CD4-positive, alpha-beta T cell treated with Interferon alpha-2 for 1 hour (primary cell): ENCODE measurements around the gene PSD.
A peak's percentile ranks its signal among the peaks of the same experiment; 100 is the strongest.
"Not testable (repeated sequence)": the region's sequence is repeated elsewhere in the genome, so short reads cannot be mapped to it uniquely, and the experiment has no call there.

Source experiments
- DNase-seq, 2 donors: peaks; one replicate each; pipeline ENCODE4 v3.0.0-alpha.2; 2020 to 2022

Gene PSD

DNA sequence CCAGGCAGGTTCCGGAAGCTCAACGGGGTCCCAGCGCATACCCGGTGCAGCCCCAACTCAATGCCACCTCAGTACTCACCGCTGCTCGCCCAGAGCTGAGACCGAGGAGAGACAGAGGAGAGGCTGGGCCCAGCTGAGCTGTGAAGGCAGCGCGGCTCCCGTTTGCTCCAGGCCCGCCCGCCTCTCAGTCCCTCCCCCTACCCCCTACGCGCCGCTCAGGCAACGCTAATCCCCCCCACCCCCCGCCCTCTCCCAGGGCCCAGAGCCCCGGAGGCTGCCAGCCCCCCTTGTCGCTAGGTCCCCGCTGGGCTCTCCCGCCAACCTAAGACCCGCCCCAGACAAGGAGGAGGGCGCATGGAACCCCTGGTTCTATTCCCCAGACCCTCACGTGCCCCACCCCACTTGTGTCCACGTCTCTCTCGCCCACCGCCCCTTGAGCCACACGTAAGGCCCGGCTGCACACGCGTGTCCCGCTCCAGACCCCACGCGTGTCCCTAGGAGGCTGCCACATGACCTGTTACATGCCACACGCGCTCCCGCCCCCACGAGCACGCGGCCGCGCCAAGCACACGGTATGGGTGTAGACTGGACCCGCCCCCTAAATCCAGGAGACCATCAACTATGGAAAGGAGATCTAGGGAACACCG, at the start of gene PSD:
Gene PSD, minus strand, starts transcription at position 164 of the 647 bp plus-strand sequence. CDS start 1,747 bp downstream, outside the sequence.
- DNase-seq, result no peak

DNA sequence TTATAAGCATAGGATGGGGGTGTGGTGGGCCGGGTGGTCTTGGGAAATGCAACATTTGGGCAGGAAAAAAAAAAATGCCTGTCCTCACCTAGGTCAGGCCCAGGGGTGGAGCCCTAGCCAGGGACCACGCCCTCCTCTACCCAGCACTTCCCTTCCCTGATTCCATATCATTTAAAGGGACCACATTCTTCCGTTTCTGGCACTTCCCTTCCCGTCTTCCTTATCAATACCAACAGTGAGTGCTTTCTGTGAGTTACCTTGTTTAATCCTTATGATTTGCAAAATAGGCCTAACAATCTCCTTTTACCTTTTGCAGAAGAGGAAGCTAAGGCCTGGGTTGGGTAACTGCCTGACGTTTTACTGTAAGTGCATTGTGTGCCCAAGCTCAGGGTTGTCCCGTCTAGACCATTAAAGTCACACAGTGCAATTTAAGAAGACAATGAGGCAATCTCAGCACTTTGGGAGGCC, 49.4 kb upstream of the PSD start:
- peak in 1 of 2 donors; percentile 26 for DNase-seq

DNA sequence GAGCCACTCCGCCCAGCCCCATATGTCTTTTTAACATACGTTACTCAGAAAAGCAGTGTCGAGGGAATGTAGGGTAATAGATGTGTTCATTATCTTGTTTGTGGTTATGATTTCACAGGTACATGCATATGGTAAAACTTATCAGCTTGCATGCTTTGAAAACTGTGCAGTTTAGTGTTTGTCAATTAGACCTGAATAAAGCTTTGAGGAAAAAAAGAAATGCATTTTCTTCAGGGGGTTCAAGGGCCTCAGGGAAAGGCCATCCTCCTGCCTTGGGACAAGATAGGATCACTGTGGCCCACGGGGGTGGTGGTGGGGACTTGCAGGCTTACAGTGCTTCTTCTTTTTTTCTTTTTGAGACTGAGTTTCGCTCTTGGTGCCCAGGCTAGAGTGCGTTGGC, 48.7 kb upstream of the PSD start:
- DNase-seq, result no peak

DNA sequence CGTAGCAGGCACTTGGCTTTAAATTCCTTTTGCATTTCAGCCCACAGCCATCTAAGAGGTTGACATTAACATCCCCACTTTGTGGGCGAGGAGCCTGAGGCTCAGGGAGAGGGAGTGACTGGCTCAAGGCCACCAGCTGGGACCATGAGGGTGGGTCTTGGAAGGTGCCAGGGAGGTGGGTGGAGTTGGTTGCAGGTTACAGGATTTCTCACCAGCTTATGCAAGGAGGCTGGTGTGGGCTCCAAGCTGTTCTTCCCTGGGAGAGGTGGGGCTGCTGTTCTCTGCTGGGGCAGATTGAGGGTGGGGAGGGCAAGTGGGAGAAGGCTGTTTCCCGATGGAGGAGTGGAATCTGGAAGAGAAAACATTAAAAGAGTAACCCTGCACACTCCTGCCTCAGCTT, 46.9 kb upstream of the PSD start:
- no peak for DNase-seq

DNA sequence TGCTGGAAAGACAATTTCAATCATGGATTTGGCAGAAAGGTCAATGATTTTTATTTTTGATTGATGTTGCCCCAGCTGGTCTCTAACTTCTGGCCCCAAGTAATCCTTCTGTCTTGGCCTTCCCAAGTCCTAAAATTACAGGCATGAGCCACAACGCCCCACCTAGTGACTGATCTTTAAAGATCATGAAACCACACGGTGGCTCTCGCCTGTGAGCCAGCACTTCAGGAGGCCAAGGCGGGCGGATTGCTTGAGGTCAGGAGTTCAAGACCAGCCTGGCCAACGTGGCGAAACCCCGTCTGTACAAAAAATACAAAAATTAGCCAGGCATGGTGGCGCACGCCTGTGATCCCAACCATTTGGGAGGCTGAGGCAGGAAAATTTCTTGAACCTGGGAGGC, 45.4 kb upstream of the PSD start:
- DNase-seq, result no peak

DNA sequence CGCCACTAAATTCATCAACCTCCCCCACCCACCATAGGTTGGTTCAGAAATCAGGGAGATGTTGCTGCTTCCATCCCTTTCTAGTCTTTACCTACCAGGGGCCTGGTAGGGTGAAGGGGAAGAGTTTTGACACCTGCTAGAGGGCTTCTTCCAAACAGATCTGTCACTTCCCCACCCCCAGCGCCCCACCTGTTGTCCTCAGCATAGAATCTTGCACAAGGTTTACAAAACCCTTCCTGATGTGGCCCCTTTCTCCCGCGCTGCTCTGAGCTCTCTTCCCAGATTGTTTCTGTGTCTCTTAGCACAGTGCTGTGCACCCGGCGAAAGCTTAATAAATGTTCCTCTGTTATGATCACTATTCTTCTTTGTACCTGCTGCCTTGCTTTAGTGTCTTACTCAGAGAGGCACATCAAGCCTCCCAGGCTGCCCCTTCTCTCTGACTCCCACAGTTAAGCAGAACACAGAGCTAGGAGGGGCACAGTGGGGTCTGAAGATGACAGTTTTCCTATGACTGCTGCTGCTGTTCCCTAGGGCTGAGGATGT, 44.0 kb upstream of the PSD start:
- no peak for DNase-seq

DNA sequence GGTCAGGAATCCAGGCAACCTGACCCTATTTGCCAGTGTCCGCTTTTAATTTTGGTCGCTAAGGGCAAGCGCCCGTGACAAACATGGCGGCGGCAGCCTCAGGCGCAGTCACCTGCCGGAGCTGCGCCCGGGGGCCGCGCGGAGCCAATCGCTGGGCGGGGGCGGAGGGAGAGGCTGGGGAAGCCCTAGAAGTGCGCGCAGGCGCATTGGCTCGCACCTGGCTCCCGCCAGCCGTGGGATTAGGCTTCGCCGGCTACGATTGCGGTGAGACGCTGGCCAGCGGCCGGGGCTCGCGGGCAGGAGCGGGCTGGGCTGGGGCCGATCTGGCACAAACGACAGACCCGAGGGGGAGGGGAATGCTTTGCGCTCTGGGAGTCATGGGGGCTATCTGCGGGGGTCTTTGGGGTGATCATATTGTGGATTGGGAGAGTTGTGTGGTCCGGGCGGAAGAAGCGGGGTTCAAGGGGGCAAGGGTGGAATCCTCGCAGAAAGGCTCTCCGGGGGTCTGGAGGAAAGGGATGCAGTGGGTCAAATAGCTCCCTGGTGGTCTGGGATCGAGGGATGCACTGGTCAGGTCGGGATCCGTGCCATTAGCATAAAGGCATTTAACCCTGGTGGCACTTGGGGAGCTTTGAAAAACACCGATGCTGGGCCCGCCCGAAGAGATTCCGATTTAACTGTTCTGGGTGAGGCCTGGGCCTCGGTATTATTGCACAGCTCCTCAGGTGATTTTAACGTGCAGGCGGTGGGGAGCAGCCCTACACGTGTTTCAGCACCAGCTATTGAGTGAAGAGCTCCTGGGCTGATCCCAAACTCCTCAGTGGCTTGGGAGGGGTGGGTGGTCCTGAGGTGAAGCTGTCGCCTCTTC, 42.8 kb upstream of the PSD start:
- peak; percentile 93 to 94 for DNase-seq

DNA sequence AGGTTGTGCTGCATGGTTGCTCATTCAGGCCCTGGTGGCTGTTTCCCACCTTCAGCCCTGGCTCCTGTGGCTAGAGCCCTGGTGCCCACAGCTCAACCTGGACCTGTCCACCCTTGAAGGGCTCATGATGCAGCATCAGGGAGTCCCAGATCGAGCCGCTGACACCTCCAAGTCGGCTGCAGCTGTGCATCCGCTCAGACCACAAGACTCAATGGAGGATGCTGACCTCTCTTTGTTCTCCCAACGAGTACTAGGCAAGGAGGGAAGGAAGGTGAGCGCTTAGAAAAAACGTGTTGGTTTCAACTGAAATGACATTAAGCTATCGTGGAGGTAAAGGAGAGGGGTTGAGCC, 42.2 kb upstream of the PSD start:
- no peak for DNase-seq

DNA sequence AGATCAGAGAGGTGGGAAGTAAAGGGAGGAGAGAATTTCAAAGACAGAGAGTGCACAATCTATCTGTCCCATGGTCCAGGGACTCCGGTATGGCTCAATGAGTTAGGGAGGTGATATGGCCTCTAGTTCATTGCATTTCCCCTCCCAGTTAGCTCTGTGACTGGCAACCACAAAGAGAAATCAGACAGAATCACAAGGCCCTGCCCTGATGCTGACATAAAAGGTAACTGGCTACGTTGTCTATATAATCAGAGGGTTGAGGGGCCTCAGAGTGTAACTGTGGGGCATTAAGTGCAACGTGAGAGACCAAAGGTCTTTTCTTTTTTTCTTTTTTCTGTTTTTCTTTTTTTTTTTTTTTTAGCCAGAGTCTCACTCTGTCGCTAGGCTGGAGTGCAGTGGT, 40.1 kb upstream of the PSD start:
- DNase-seq, result no peak

DNA sequence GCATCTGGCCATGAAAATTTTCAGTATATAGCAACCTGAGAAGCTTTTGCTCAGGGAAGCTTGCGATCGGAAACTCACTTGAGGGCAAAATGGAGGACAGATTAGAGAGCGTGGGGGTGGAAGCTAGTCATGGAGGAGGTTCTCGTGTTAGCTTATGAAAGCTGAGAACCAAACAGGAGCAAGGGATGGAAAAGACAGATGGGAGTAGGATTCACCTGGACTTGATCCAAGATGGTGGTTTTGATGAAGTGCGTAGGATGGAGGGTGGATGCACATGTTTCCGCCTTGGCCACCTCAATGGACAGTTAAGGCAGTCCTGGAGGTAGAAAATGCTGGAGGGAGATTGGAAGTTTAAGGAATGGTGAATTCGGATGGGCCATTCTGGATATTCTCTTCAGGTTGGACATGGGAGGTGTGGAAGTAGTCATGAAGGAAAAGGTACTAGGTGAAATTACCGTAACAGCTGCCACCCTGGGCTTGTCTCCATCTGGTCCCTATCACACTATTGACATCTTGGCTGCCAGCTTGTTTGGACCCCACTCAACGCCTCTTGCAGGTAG, 39.1 kb upstream of the PSD start:
- DNase-seq, result no peak

DNA sequence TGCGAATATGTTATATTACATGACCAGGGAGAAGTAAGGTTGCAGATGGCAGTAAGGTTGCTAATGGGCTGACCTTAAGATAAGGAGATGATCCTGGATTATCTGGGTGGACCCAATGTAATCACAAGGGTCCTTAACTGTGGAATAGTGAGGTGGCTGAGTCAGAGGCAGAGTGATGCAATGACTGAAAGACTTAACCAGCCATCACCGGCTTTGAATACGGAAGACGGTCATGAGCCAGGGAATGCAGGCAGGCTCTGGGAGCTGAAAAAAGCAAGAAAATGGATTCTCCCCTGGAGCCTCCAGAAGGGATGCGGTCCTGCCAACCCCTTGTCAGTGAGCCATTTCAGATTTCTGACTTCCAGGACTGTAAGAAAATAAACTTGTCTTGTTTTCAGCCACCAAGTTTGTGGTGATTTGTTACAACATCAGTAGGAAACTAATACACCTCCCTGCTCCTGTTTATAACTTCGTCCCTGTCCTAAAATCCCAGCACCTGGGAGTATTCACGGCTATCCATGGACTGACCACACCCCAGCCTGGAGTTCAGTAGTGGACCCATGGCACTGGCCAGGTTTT, 37.4 kb upstream of the PSD start:
- DNase-seq, result peak in 1 of 2 donors; percentile 26

DNA sequence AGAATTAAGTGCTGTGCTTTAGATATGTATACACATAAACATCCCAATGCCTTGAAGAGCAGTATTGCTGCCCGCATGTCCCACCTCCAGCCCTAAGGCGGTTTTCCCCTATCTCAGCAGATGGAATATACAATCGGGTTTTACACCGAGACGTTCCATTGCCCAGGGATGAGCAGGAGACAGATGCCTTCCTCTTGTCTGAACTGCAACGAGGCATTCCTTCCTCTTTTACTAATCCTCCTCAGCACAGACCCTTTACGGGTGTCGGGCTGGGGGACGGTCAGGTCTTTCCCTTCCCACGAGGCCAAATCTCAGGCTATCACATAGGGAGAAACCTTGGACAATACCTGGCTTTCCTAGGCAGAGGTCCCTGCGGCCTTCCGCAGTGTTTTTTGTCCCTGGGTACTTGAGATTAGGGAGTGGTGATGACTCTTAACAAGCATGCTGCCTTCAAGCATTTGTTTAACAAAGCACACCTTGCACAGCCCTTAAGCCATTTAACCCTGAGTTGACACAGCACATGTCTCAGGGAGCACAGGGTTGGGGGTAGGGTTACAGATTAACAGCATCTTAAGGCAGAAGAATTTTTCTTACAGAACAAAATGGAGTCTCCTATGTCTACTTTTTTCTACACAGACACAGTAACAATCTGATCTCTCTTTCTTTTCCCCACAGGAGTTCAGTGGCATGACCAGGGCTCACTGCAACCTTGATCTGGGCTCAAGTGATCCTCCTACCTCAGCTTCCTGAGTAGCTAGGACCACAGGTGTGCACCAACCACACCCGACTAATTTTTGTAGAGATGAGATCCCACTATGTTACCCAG, 36.3 kb upstream of the PSD start:
- DNase-seq, result not testable (repeated sequence)

DNA sequence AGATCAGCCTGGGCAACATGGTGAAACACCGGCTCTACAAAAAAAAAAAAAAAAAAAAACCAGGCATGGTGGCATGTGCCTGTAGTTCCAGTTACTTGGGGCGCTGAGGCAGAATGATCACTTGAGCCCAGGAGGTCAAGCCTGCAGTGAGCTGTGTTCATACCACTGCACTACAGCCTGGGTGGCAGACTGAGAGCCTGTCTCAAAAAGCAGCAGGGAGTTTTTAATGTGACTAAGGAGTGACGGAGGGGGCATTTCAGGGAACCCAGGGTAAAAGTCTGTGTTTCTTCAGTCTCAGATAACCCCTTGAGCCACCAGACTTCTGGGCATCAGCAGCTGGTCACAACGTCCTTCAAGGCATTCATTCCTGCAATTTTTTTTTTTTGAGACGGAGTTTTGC, 34.9 kb upstream of the PSD start:
- no peak for DNase-seq

DNA sequence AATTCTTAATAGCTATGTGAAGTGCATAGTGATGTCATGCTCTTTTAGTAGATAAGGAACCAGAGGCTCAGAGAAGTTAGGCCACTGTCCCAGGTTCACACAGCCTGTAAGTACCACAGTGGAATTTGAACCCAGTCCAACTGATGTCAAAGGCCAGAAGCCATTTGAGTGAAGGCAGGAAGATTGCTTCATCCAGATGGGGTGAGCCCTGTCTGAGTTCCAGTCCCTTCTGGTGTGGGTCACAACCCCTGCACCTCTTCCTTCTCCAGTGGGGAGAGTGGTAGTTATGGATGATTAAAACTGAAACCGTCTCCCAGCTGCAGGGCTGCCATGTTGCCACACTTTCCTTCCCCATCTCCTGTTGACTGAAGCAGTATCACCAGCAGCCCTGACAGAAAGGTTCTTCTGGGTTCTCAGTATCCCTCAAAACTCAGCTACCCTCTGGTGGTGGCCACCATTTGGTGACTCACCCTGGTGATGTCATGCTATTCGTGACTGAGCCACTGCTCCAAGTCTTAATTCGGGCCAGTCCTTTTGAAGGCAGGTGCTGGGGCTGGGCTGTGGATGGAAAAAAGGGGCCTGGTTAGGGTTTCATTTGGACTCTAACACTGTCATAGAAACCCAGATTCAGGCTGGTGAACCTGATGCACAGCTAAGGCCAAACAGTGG, 34.2 kb upstream of the PSD start:
- peak; percentile 33 to 58 for DNase-seq

DNA sequence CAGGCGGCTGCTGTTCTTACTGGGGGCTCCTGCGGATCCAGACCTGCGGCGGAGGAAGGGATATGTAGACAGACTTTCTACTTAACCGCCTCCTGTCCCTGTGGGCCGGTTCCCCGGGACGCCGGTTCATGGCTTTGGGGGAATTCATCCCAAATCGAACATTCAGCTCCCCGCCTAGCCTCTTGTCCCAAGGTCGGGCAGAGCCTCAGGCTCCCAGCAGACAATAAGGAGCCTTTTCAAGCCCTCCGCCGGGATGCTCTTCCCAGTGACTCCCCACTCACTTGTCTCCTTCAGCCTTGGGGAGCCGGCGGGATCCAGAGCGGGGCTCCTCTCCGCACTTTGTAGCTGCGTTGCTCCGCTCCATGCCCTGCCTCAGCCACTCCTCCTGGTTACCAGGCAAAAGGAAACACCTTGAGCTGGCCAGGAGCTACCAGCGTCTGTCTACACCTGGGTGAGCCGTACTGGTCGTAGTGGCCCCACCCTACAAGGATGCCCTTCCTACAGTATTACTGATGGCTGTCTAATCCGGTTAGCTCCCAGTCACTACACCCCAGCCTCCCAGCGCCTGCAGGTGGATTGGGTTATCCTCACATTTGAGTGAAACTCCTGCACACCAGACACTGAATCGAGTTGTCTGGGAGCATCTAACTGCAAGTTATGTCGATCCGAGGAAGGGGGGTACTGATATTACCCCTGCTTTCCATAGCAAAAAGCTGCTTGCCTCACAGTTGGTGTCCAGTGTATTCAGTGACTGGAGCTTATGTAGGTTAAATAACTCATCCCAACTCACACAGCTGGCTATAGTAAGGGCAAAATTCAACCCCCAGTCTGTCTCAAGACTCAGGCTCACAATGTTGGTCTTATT, 32.8 kb upstream of the PSD start, which contains the start of gene C10orf95:
Gene C10orf95, minus strand, starts transcription at position 439 of the 865 bp plus-strand sequence. CDS start 450 bp downstream, outside the sequence.
- no peak for DNase-seq

DNA sequence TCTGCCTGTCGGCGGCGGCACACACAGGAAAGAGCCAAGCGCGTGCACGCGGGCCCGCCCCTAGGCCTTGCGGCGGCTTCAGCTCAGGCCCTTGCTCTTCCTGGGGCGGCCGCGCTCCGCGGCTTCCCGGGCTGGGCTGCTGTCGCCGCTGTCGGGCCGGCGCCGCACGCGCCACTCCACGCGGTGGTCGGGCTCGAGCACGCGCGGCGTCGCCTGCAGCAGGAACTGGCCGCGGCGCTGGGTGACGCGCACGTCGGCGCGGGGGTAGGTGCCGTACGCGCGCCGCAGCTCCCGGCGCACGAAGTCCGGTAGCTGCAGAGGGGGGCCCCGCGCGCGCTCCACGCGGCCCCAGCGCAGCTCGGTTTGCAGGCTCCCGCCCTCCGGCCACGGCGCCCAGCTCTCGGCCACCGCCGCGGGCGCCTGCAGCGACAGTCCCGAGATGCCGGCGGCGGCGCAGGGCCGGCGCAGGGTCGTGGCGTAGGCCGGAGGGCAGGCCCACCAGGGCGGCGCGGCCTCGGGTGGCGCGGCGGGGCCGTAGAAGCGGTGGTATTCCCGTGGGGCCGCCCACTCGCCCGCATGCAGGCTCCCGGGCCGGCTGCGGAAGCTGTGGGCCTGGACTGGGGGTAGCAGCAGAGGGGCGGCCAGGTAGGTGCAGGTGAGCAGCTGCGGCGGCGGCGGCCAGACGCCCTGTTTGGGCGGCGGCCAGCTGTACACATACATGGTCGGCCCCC, 32.0 kb upstream of the PSD start:
- DNase-seq, result peak; percentile 91 to 94

DNA sequence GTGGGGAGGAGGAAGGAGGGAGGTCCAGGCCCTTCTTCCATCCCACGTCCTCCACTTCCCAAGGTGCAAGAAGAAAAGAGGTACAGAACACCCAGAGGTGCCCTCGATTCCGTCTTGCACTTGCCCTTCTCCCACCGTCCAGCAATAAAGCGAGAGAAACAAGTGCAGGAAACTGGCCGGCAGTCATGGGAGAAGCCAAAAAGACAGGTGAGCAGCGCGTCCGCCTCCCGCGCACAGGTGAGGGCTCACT, 31.5 kb upstream of the PSD start:
- no peak for DNase-seq

DNA sequence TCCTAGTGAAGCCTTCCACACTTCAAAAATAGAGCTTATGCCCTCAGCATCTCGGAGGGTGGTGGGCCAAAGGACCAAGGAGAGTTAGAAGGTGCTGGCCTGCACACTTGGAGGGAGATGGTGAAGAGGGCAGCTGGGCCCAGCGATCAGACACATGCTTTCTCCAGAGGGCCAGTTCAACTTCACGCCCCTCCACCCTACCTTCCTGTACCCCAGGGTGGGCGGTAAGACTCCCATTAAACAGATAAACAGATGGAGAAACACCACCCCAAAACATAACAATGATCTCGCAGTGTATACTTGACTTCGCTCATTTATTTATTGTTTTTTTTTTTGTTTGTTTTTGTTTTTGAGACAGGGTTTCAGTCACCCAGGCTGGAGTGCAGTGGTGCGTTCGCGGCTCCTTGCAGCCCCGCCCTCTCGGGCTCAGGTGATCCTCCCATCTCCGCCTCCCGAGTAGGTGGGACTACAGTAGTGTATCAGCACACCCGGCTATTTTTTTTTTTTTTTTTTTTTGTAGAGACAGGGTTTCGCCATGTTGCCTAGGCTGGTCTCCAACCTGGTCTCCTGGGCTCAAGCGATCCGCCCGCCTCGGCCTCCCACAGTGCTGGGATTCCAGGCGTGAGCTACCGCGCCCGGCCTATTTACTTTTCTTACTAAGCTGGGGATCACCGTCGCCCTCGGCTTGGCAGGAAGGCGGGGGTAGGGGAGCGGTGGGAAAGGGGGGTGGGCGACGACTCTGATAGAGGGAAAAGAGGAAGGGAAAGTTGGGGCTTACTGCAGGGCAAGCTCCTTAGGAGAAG, 30.9 kb upstream of the PSD start:
- DNase-seq, result peak; percentile 89 to 92

DNA sequence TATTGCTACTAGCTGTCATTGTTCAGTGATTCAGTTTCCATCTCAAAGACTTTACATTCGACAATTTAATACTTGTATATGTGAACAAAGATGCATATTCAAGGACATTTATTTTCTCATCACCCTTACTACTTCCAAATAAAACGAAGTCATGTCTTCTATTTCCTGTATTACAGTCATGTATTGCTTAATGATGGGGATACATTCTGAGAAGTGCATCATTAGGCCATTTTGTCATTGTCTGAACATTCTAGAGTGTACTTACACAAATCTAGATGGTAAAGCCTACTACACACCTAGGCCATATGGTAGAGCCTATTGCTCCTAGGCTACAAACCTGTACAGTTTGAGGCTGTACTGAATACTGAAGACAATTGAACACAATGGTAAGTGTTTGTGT, 26.3 kb upstream of the PSD start:
- DNase-seq, result no peak
